HG03432 (cell line): ENCODE measurements around the gene GIGYF2.
A peak's percentile ranks its signal among the peaks of the same experiment; 100 is the strongest.
"Not testable (repeated sequence)": the region's sequence is repeated elsewhere in the genome, so short reads cannot be mapped to it uniquely, and the experiment has no call there.

Source experiments
- ATAC-seq: cut with Tn5 transposase; IDR thresholded peaks from one replicate; pipeline ENCODE4 v1.9.1; 2021; ENCODE audit warnings: mild to moderate bottlenecking, moderate library complexity; ENCODE audit not compliant: unreplicated experiment

The GIGYF2 gene

GRCh38 chr2:232809349-232810124 is 112.4 kb downstream of the GIGYF2 start:
- no peak for ATAC-seq

GRCh38 chr2:232810444-232810843 is 113.3 kb downstream of the GIGYF2 start:
- no peak for ATAC-seq

- no peak for ATAC-seq
Observed at GRCh38 chr2:232815569-232815968, 118.4 kb downstream of the GIGYF2 start.

GRCh38 chr2:232816657-232817056 is 119.5 kb downstream of the GIGYF2 start:
- no peak for ATAC-seq

- no peak for ATAC-seq
Observed at GRCh38 chr2:232817756-232818155, 120.6 kb downstream of the GIGYF2 start.

GRCh38 chr2:232829988-232830387 is 132.9 kb downstream of the GIGYF2 start:
- ATAC-seq = no peak

GRCh38 chr2:232831496-232831895 is 134.4 kb downstream of the GIGYF2 start:
- no peak for ATAC-seq

GRCh38 chr2:232833830-232834229 is 136.7 kb downstream of the GIGYF2 start:
- no peak for ATAC-seq

GRCh38 chr2:232835687-232836208 is 138.6 kb downstream of the GIGYF2 start:
- ATAC-seq = no peak

GRCh38 chr2:232836934-232837333 is 139.8 kb downstream of the GIGYF2 start:
- ATAC-seq = no peak

- ATAC-seq = peak; percentile 79
Observed at GRCh38 chr2:232838406-232838874, 141.3 kb downstream of the GIGYF2 start.

GRCh38 chr2:232839411-232840079 is 142.4 kb downstream of the GIGYF2 start:
- ATAC-seq = no peak

- ATAC-seq = no peak
Observed at GRCh38 chr2:232842689-232843088, 145.6 kb downstream of the GIGYF2 start.

GRCh38 chr2:232843834-232844233 is 146.7 kb downstream of the GIGYF2 start:
- ATAC-seq = no peak

- no peak for ATAC-seq
Observed at GRCh38 chr2:232846055-232846454, 148.9 kb downstream of the GIGYF2 start.

- ATAC-seq = no peak
Observed at GRCh38 chr2:232850039-232850438, 152.9 kb downstream of the GIGYF2 start.

- not testable (repeated sequence) for ATAC-seq
Observed at GRCh38 chr2:232852081-232852480, 154.9 kb downstream of the GIGYF2 start.

- no peak for ATAC-seq
Observed at GRCh38 chr2:232852676-232853075, 155.5 kb downstream of the GIGYF2 start.

GRCh38 chr2:232854082-232854481 is 157.0 kb downstream of the GIGYF2 start:
- ATAC-seq = no peak

- no peak for ATAC-seq
Observed at GRCh38 chr2:232857158-232857563, 160.0 kb downstream of the GIGYF2 start.

GRCh38 chr2:232859385-232859916 is 162.3 kb downstream of the GIGYF2 start:
- ATAC-seq = no peak
